Stimulated activated CD4-positive, alpha-beta T cell treated with anti-CD3 and anti-CD28 coated beads, Interleukin-1b, Interleukin-23, amount 100 ng/mL, for 1 hour (primary cell): ENCODE results near the gene SLC37A1.
A peak's percentile ranks its signal among the peaks of the same experiment; 100 is the strongest.
"Not testable (repeated sequence)": the region's sequence is repeated elsewhere in the genome, so short reads cannot be mapped to it uniquely, and the experiment has no call there.

Experiments
- DNase-seq, 2 donors: peaks; one replicate each; pipeline ENCODE4 v3.0.0-alpha.2; 2020; ENCODE audit warnings: low read depth in 2 of 2

SLC37A1 gene

DNA sequence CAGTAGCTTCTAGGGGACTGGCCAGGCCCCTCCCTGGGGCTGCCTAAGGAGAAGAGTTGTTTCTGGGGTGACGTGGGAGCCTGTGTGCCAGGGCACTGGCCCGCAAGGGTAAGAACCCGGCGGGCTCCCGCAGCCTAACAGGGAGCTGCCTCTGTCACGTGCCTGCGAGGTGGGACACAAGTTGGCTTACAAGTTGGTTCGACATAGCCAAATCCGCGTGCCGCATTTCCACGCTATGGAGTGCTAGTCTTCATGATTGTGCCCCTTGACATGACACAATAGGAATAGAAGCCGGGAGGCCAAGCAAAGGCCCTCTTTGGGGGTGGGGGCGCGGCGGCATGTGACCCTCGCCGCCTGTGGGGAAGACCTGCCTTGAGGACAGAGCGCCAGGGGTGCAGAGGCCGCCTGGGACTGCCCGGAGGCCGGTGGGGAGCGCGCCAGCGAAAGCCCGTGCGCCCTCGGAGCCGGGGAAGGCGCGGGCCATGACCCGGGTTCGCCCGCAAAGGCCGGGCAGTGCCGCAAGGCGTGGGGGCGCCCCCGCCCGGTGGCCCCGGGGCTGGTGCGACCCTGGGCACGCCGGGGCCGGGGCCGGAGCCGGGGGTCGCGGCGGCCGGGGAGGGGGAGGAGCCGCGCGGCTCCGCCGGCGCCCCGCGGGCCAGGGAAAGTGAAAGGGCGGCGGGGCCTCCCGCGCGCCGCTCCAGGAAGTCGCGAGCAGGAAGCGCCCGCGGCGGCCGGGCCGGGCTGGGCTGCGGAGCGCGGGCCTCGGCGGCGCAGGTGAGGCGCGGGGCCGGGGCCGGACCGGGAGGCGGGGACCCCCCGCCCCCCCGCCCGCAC is at the start of gene SLC37A1:
SLC37A1 (plus strand) TSS at position 702 of the 834 bp plus-strand sequence. CDS start 4,603 bp downstream, outside the sequence.
- DNase-seq = no peak

DNA sequence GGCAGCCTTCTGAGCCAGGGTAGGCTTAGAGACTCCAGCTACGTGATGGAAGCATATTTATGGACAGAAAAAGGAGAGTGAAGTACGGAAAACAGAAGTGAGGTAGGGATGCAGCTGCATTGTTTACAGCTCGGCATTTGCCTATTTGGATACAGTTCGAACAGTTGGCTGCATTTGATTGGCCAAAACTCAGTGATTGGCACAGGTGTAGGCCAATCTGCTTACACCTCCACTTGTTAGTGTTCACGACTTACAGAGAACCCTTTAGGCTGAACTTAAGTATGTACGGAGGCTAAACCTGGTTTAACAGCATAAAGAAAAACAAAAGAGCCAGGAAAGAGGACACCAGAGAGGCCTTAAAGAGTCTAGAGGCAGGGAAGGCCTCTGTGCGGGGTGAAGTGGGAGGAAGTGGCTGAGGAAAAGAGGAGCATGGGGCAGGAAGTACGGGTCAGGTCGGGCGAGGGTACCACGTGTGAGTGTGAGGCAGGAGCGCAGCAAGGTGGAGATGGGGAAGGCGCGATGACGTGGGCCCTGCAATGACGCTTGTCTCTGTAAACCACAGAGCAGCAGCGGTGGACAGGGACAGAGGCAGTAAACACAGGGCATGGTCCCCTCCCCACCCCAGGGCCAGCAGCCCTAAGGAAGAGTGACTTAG is 49.7 kb upstream of the SLC37A1 start:
- DNase-seq = peak; percentile 27 to 43

DNA sequence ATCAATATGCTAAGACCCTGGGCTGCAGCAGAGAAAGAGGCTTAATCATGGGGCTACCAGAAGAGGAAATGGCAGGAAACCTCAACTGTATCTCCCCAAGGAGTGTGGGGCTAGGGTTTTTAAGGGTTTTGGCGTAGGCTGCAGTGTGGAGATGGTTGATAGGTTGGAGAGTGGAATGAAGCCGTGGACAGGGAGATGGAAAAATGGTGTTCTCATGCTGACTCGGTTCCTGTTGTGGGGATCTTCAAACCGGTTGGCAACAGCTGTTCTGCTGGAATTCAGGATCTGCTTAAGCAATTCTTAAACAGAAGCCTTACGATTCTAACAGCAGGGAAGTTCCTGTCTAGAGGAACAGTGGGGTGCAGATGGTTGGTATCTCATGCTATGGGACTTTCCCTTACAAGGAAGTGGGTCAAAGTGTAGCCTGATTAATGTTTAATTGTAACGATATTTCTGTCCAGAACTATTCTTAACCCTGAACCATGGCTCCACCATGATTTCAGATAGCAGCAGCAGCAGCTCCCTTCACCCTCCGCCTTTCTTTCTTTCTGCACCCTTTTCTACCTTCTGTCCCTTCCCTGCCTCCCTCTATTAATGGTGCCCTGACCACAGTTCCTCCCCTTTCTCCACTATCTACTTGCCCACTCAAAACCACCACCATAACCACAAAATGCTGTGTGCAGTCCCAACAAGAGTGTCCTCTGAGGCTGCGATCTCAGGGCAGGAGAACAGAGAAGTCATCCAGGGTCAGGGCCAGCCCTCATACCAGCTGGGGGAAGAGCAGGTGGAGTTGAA is 48.4 kb upstream of the SLC37A1 start:
- no peak for DNase-seq

DNA sequence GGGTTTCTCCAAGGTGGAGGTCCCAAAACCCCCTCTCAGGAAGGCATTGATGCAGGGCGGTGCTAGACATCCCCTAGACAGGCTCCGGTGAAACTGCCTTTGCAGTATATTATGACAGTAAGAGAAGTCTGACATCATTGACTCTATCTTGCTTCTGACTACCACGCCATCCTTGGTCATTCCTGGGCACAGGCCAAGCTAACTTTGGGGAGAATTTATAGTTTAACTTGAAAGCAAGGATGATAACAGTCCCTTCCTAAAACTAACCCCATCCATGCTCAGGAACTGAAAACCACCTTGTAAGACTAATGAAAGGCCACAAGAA is 47.9 kb upstream of the SLC37A1 start:
- DNase-seq = no peak

DNA sequence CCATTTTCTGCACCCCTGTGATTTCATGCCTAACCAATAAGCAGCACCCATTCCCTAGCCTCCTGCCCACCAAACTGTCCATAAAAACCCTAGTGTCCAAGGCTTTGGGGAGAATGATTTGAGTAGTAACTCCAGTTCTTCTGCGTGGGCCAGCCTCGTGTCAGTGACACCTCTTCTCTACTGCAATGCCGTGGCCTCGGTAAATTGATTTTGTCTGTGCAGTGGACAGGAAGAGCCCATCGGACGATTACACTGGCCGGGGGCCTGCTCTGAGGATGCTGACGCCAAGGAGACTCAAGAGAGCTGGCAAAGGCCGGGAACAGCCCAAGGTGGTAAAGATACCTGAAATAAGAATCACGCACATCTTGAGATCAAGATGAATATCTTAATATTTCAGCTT is 47.0 kb upstream of the SLC37A1 start:
- no peak for DNase-seq

DNA sequence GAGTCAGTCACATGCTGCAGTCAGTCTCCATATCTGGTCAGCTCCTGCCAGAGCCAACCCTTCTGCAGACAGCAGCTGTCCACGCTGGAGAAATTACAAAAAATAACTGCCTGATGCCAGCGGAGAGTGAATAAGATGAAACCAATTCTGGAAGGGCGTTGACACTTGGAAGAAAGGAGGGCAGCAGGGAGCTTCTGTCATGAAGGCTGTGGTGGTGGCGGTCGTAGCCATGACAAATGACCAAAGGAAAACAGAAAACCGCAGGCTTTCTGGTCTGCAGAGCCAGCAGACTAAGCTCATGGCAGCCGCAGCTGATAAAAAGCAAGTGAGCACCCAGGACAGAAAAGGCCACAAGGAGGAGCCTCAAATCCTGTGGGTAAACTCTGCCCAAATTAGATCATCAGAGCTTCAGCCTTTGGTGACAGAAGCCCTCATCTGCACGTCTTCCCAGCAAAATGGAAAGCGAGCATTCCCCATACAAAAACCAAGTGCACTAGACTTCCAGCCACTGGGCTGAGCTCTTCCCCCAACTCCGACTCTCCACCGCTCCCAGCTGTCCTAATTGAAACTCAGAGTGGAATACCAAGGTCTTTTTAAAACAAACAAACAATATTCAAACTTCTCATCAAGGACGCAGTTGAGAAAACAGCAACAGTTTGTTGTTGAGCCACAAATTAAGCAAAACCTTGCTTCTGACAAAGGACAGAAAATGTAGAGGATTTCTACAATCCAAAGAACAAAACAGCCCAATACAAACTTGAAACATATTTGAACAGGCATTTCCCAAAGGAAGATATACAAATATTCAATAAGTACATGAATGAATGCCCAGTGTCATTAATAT is 46.3 kb upstream of the SLC37A1 start:
- DNase-seq = no peak

DNA sequence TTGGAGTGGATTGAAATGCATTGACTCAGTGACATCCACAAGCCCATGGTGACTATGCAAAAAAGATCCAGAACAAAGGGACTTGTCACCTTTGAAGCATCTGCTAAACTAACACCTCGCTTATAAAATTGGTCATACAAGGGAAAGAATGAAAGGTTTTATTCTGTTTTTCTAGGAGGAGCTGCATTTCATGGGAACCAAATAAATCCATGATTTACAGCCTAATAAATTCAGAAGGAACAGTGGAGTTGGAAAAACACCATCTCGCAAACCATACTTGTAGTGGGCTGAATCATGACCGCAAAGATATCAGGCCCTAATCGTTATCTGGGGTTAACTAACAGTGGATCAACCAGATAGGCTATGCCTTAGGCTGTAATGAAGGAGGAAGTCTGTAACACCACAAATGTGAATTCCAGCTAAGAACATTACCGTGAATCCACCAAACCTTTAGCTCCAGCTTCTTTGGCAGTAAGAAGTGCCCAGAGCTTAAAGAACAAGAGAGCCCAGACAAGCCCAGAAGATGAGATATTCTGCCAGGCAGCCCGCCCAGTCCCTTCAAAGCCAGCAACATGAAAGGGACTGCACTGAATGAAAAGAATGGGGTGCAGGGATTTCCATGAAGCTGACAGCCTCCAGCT is 45.0 kb upstream of the SLC37A1 start:
- DNase-seq = no peak

DNA sequence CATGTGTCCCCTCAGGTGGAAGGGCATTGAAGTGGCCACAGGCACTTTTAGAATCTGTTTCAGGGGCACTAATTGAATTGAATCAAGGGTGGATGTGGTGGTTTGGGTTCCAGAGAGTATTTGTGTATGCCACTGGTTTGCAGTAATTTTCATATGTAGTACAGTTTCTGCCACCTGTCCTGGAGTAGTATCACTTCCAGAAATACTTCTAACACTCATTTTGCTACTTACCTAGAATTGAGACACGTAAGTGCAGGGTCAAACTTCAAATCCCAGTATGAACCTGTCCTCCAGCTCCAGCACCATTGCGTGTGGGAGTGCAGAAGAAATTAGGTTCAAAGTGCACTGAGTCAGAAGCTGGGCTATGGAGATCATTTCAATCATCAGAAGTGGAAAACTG is 44.4 kb upstream of the SLC37A1 start:
- DNase-seq = no peak

DNA sequence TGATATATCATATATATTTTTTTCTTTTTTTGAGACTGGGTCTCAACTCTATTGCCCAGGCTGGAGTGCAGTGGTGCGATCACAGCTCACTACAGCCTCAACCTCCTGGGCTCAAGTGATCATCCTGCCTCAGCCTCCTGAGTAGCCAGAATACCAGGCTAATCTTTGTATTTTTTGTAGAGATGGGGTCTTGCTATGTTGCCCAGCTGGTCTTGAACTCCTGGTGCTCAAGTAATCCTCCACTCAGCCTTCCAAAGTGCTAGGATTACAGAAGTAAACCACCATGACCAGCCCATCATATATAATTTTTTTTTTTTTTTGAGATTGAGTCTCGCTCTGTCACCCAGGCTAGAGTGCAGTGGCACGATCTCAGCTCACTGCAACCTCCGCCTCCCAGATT is 43.9 kb upstream of the SLC37A1 start:
- DNase-seq = not testable (repeated sequence)

DNA sequence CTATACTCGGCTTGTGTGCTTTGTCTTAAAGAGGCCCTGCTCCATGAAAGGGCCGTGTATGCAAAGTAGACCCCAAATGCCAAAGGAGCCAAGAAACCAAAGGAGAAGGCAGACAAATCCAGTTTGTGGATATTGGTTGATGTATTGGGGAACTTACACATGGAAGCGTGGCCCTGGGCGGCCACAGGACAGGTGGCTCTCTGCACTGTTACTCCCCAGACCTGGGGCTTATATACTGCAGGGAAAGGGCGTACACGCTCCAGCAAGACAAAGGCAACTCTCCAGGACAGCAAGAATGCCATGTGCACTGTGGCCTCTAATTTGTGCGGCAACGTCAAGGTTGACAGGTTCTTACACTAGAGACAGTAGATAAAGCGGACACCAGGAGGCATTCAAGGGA is 42.4 kb upstream of the SLC37A1 start:
- DNase-seq = no peak

DNA sequence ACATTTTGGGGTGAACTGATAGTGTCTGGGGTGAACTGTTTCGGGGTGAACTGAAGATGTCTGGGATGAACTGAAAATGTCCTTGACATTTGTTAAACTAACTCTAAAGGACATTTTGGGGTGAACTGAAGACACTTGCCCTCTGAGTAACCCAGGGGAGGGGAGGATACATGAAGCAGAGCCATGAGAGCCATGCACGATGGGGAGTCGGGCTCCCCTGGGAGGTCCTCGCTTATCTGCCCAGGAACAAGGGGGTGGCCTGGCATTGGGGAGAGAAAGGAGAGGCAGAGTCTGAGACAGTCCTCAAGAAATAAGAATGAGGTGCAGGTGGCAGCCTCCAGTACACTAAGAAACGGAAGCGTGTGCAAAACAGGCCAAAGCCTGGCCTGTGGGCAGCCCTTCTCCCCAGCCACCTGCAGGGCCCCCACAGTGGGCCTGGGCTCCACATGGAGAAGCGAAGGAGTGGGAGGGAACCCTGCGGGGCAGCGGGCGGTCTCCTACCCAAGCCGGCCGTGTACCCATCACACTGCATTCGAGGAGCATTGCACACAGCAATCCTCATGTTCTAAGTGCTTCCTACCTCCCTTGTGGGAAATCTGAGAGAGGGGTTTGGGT is 41.8 kb upstream of the SLC37A1 start:
- DNase-seq = no peak

DNA sequence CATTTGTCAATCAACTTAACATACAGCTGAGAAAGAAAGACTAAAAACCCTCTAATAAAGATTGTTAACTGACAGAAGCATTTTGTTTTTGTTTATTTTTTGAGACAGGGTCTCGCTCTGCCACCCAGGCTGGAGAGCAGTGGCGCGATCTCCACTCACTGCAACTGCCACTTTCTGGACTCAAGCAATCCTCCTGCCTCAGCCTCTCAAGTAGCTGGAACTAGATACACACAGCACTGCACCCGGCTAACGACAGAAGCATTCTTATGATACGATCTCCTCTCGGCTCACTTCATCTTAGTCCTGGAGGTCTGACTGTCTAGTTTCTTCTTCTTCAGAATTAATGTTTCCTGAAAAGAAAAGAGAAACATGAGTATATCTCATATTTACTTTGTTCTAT is 41.1 kb upstream of the SLC37A1 start:
- no peak for DNase-seq

DNA sequence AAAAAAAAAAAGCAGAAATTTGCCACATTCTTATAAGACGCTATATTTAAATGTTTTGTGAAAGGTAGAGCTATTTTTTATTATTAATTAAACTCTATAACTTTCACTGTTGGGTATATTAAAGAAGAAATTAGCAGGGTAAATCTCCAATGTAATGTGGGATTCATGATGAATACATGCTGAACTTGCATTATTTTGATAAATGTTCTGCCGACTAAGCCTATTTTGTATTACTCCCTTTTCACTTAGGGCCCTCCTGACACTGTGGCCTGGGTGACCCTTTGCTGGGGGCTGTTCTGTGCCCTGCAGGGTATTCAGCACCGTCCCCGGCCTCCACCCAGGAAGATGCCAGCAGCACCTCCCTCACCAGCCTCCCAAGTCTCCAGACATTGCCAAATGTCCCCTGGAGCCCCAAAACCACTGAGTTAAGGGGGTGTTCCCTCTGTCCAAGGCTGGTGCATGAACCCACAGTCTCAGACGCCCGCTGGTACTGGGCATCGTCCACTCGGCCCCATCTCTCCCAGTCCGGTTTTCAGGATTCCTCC is 40.1 kb upstream of the SLC37A1 start:
- no peak for DNase-seq

DNA sequence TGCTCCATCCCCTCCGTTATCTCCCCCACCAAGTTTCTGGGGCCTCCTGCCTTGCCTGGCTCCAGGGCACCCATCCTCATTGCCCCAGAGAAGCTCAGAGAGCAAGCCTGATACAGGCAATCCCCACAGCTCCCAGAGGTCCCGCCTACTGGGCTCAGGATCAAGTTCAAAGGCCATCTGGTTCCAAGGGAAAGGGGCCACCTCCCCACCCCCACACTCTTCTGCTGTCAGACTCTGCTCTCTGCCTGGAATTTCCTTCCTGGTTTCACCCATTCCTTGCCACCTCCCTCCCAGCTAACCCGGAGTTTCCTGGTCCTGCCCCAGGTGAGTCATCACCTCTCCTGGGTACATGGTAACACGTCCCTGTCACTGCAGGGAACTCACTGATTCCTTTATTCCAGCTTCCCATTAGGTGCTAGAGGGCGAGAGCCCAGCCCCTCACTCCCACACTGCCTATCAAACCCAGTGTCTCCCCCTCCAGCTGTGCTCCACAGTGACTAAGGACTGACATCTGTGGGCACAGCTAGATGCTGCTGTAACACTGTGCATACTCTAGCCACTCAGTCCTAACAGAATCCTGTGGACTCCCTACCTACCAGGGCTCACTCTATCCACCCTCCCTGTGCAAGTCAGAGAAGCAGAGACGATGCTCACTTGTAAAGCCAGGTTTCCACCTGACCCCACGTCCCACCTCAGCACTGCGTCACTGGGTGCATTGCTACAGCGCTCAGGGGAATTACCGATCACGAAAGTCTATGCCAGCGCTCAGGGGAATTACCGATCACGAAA is 39.4 kb upstream of the SLC37A1 start:
- no peak for DNase-seq

DNA sequence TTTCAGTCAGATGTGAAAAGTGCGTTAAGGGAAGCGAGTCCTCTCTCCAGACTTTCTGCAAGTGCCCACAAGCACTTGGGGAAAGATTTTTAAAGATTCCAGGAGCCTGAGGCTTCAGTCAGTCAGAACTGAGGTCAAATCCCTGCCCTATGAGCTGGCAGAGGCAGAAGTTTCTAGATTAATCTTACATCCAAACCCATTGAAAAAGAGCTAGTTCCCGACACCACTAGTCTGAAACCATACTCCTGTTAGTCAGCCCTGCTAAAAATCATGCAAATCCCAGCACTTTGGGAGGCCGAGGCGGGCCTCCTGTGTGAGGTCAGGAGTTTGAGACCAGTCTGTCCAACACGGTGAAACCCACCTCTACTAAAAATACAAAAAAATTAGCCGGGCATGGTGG is 38.6 kb upstream of the SLC37A1 start:
- DNase-seq = no peak

DNA sequence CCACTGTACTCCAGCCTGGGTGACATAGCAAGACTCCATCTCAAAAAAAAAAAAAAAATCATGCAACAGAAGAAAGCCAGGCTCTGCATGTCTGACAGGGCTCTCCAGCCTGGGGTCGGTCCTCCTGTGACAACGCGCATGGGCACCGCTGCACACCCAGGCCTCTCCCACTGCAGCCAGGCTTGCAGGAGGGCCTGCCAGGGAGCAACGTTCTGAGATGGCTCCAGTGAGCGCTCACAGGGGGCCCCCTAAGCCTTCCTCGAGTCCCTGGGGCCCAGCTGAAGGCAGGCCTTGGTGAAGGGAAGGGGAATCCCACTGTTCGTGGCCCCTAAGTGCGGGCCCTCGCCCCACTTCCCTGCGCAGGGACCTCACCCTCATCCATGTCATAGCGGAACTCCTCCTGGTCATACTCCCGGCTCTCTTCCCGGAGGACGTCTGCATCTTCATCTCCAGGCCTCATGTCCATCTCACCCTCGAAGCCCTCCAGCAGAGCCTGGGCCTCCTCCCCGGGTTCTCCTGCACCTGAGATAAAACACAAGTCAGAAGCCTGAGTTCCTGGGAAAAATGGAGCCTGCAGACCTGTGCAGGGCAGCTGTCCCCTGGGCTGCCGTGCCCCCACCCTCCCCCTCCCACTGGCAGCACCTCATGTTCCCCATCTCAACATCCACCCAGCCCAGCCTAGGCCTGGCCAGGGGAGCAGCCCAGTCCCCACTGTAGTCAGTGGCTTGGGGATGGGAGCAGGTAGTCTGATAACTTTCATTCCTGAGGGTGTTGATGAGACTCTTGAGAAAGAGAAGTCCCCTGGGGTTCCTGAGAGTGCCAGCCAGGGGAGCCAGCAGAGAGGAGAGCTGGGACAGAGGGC is 37.9 kb upstream of the SLC37A1 start:
- DNase-seq = no peak

DNA sequence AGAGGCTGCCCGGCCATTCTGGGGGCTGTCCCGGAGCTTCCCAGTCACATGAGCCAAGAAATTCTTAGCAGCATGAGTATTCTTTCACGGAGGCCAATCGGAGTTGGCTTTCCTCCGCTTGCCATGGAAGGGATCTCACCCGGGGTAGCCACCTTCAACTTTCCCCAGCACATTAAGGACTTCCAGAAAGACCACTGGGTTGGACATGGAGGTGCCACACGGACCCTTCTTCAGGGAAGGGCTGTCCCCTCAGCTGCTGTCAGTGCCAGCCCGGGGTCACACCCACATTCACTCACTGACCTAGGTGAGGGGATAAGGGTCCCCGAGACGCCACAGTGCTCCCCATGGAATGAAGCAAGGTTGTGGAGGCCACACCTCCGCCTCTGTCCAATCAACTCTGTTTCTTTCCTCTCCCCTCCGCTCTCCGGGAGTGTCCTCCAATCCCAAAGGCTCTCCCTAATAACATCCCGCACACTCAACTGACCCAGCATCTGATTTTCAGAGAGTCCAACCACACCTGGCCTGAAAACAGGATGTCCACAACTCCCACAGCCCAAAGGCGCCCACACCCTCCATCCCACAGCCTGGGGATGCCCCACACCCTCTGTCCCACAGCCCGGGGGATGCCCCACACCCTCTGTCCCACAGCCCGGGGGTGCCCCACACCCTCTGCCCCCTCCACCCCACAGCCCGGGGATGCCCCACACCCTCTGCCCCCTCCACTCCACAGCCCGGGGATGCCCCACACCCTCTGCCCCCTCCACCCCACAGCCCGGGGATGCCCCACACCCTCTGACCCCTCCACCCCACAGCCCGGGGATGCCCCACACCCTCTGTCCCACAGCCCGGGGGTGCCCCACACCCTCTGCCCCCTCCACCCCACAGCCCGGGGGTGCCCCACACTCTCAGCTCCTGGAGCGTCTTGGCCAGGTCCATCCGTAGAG is 37.0 kb upstream of the SLC37A1 start:
- DNase-seq = no peak

DNA sequence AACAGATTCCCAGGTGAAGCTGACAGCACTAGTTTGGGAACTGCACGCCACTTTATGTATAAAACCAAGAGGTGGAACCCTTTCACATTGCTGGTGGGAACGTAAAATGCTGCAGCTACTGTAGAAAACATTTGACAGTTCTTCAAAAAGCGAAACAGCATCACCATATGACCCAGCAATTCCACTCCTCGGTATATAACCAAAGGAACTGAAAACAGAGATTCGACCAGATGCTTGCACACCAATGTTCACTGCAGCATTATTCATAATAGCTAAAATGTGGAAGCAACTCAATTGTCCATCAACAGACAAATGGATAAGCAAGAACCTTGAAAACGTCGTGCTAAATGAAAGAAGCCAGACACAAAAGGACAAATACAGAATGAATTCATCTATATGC is 35.1 kb upstream of the SLC37A1 start:
- DNase-seq = no peak
